Astrocyte of the spinal cord (primary cell): ENCODE results near the gene UBE2D1.

Experiments used
- DNase-seq: peaks from one replicate; pipeline ENCODE4 v3.0.0; 2011; ENCODE audit warnings: low read depth, low spot score
- H3K4me3 ChIP-seq: 2 replicates; pipeline ENCODE4 v1.5.1; 2011; ENCODE audit warnings: low read depth, mild to moderate bottlenecking, low read length, moderate library complexity
- in situ Hi-C: cut with HindIII; loops from 2 replicates; pipeline ENCODE4 v1.10.0; 2017; ENCODE audit warnings: low sequenced_read_pairs
- TF ChIP-seq, protein P1 (sequence below): IDR thresholded peaks from 2 replicates; pipeline ENCODE4 v1.5.1; 2012; ENCODE audit warnings: low read depth, mild to moderate bottlenecking, low read length, inconsistent platforms

UBE2D1 gene

DNA sequence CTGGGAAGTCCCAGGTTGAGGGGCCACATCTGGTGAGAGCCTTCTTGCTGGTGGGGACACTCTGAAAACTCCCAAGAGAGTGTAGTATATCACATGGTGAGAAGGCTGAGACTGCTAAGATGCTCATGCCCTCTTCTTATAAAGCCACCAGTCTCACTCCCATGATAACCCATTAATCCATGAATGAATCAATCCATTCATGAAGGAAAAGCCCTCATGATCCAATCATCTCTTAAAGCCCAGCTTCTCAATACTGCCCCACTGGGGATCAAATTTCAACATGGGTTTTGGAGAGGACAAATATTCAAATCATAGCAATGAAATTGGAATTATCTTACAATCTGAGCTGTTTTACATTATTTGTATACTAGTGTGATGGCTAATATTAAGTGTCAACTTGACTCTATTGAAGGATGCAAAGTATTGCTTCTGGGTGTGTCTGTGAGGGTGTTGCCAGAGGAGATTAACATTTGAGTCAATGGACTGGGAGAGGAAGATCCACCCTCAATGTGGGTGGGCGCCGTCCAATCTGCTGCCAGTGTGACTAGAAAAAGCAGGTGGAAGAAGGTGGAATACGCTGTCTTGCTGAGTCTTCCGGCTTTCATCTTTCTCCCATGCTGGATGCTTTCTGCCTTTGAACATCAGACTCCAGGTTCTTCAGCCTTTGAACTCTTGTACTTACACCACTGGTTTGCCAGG is 14.3 kb upstream of the UBE2D1 start:
- in situ Hi-C loops: no loop called here
- no peak for DNase-seq
- TF ChIP-seq, protein P1, sequence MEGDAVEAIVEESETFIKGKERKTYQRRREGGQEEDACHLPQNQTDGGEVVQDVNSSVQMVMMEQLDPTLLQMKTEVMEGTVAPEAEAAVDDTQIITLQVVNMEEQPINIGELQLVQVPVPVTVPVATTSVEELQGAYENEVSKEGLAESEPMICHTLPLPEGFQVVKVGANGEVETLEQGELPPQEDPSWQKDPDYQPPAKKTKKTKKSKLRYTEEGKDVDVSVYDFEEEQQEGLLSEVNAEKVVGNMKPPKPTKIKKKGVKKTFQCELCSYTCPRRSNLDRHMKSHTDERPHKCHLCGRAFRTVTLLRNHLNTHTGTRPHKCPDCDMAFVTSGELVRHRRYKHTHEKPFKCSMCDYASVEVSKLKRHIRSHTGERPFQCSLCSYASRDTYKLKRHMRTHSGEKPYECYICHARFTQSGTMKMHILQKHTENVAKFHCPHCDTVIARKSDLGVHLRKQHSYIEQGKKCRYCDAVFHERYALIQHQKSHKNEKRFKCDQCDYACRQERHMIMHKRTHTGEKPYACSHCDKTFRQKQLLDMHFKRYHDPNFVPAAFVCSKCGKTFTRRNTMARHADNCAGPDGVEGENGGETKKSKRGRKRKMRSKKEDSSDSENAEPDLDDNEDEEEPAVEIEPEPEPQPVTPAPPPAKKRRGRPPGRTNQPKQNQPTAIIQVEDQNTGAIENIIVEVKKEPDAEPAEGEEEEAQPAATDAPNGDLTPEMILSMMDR: no peak
- H3K4me3 ChIP-seq: no peak overlapping the region

DNA sequence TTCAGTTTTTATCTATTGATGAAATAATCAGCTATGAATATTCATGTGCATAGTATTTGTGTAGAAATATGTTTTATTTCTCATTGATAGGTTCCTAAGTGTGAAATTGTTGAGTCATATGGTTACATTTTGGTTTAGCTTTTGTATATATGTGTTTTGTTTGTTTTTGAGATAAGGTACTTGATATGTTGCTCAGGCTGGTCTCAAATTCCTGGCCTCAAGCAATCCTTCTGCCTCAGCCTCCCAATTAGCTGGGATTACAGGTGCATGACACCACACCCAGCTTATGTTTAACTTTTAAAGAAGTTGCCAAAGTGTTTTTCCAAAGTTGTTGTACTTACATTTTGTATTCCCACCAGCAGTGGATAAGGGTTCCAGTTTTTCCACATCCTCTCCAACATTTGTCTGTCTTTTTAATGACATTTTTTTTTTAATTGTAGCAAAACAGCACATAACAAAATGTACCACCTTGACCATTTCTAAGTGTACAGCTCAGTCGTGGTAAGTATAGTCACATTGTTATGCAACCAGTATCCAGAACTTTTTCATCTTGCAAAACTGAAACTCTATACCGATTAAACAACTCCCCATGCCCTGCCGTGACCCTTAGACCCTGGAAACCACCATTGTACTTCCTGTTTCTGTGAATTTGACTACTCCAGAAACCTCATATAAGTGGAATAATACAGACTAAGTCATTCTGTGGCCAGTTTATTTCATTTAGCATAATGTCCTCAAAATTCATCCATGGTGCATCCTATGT is 12.6 kb upstream of the UBE2D1 start:
- H3K4me3 ChIP-seq: no peak overlapping the region
- in situ Hi-C loops: no loop called here
- TF ChIP-seq, protein P1: no peak
- peak; percentile 26 for DNase-seq

DNA sequence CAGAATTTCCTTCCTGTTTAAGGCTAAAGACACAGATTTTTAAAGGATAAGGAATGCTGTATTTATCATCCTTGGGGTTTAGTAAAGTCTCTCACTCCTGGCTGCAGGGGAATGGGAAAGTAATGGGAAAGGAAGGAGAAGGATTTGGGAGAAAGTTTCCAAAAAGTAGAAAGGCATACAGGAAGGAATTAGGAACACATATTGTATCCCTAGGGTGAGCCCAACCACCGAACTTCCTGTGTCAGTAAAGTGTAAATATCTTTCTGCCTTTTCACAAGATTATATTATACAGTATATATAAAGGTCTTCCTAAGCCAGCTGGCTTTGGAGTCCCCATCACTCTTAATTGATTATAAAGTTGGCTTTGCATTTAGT is 12.0 kb upstream of the UBE2D1 start:
- TF ChIP-seq, protein P1: no peak
- no peak for DNase-seq
- no peak overlapping the region for H3K4me3 ChIP-seq
- in situ Hi-C loops: no loop called here

DNA sequence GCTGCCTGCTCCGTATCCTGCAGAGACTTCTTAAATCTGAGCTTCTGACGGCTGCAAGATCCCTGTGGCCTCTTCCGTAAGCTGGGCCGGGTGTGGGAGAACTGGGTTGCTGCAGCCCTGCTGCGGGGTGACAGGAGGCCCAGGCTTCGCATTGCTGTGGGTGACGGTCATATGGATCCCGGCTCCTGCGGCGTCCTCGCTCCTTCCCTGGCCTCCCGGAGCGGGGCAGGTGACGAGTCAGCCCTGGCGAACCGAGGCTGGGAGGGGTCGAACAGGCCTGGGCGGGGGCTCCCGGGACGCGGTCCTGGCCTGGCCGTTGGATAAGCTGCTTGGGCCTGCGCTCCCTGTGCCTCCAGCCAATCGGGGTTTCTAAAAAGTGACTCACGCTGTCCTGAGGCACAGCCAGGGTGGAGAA is 7.8 kb upstream of the UBE2D1 start:
- TF ChIP-seq, protein P1: no peak
- peak overlapping the region; percentile 31 for H3K4me3 ChIP-seq
- in situ Hi-C loops: no loop called here
- DNase-seq: peak; percentile 48

DNA sequence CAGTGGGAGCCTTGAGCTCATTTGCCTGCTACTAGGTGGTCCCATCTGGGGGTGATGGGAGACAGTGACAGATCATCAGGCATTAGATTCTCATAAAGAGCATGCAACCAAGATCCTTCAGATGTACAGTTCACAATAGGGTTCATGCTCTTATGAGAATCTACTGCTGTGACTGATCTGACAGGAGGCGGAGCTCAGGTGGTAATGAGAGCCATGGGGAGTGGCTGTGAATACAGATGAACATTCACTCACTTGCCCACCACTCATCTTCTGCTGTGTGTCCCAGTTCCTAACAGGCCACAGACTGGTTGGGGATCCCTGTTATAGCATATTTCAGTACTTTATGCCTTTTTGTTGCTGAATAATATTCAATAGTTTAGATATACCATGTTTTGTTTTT is 6.6 kb upstream of the UBE2D1 start:
- TF ChIP-seq, protein P1: no peak
- DNase-seq: no peak
- in situ Hi-C loops: no loop called here
- H3K4me3 ChIP-seq: no peak overlapping the region

DNA sequence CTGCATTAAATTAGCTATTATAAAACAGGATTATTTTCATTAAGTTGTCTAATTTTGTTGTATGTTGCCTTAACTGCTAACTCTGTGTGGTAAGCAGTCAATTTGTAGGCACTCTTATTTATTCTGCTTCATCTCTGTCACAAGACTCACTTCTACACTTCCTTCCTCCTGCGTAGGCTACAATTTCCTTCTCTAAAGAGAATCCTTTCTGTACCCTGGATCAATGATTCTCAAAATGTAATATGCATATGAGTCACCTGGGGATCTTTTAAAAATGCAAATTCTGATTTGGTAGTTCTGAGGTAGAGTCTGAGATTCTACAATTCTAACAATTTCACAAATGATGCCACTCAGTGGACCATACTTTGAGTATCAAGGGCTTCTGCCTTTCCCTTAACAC is 4.4 kb upstream of the UBE2D1 start:
- DNase-seq: no peak
- TF ChIP-seq, protein P1: no peak
- H3K4me3 ChIP-seq: no peak overlapping the region
- in situ Hi-C loops: no loop called here
